B cell (primary cell): Measurements from ENCODE around the gene UBE2E3. TPM values are rescaled to one million over a fixed set of nuclear protein-coding genes. Genes with fewer than 3 reads are reported as not detected.
"Not testable (repeated sequence)": the region's sequence is repeated elsewhere in the genome, so short reads cannot be mapped to it uniquely, and the experiment has no call there.

Experiments used
- ATAC-seq: fragments of 200-7000 bp; cut with Tn5 transposase; one replicate; pipeline ENCODE4 v1.10.0; 2021; ENCODE audit warnings: low read depth, mild to moderate bottlenecking, moderate number of reproducible peaks, moderate library complexity
- CTCF ChIA-PET: fragments of 350-600 bp; sonication (Branson Sonifier 250); formaldehyde crosslinking; loops from one replicate; lab custom pipeline; 2021; ENCODE audit warnings: antibody characterized with exemption, inconsistent platforms; lab: Charles Lee
- POLR2A ChIA-PET: fragments of 350-600 bp; sonication (Branson Sonifier 250); formaldehyde crosslinking; loops from one replicate; lab custom pipeline; 2021; ENCODE audit warnings: antibody characterized with exemption; lab: Charles Lee
- DNase-seq: peaks from one replicate; pipeline ENCODE4 v3.0.0; 2013
- H2AFZ ChIP-seq: 2 replicates; pipeline ENCODE4 v1.6.1; 2012; ENCODE audit warnings: mild to moderate bottlenecking, low read depth, low read length; ENCODE audit not compliant: insufficient read depth, poor library complexity, severe bottlenecking
- H3K27ac ChIP-seq, 2 donors: 1 replicate in 1 of 2; 2 replicates in 1 of 2; pipeline ENCODE4 v1.5.1; 2012 to 2013; ENCODE audit warnings: low read length in 2 of 2, mild to moderate bottlenecking in 2 of 2, moderate library complexity in 1 of 2
- H3K27me3 ChIP-seq, 4 experiments: fragments of 200-600 bp in 1 of 4; sonication (generic) in 1 of 4; replicated peaks in 1 of 4; 1 replicate in 2 of 4; 2 replicates in 2 of 4; pipeline versions ENCODE4 v1.6.1 to v1.7.0; 2013 to 2016; ENCODE audit warnings: low read length in 3 of 4, mild to moderate bottlenecking in 2 of 4, mixed read lengths in 1 of 4, moderate library complexity in 1 of 4; ENCODE audit not compliant: insufficient read depth in 4 of 4, control insufficient read depth in 3 of 4; ENCODE audit errors: control extremely low read depth in 1 of 4
- H3K36me3 ChIP-seq, 2 experiments: replicated peaks in 1 of 2; 1 replicate in 1 of 2; 2 replicates in 1 of 2; pipeline versions ENCODE4 v1.6.1 to v1.7.1; 2013; ENCODE audit warnings: low read length in 1 of 2; ENCODE audit not compliant: insufficient read depth in 2 of 2, control insufficient read depth in 1 of 2; ENCODE audit errors: control extremely low read depth in 1 of 2, extremely low read depth in 1 of 2
- H3K4me1 ChIP-seq, 2 donors: fragments of 200-600 bp in 1 of 2; sonication (generic) in 1 of 2; 1 replicate in 1 of 2; 2 replicates in 1 of 2; pipeline versions ENCODE4 v1.5.1 to v1.6.1; 2013 to 2017; ENCODE audit warnings: low read length in 2 of 2; ENCODE audit not compliant: control insufficient read depth in 2 of 2, insufficient read depth in 2 of 2
- H3K4me2 ChIP-seq: replicated peaks from 2 replicates; pipeline ENCODE3; 2012; ENCODE audit warnings: mild to moderate bottlenecking, low read depth, low read length; ENCODE audit not compliant: poor library complexity, severe bottlenecking
- H3K4me3 ChIP-seq, 5 experiments: fragments of 200-600 bp in 1 of 5; sonication (generic) in 1 of 5; 1 replicate in 3 of 5; 2 replicates in 2 of 5; pipeline versions ENCODE4 v1.5.1 to v1.7.0; 2011 to 2016; ENCODE audit warnings: low read length in 4 of 5, mild to moderate bottlenecking in 4 of 5, low read depth in 2 of 5, control low read depth in 1 of 5, moderate library complexity in 1 of 5; ENCODE audit not compliant: insufficient read depth in 1 of 5; ENCODE audit errors: control extremely low read depth in 1 of 5, extremely low read depth in 1 of 5
- H3K79me2 ChIP-seq: fragments of 200-600 bp; sonication (generic); one replicate; pipeline ENCODE4 v1.6.0; 2016; ENCODE audit warnings: low read length; ENCODE audit not compliant: control insufficient read depth, insufficient read depth
- H3K9ac ChIP-seq: fragments of 200-600 bp; sonication (generic); 2 replicates; pipeline ENCODE4 v1.6.1; 2017; ENCODE audit warnings: mild to moderate bottlenecking, low read length, moderate library complexity
- H3K9me3 ChIP-seq, 3 donors: one replicate each; pipeline versions ENCODE4 v1.6.1 to v1.7.1; 2013; ENCODE audit warnings: low read length in 2 of 3; ENCODE audit not compliant: control insufficient read depth in 2 of 3, insufficient read depth in 1 of 3; ENCODE audit errors: control extremely low read depth in 1 of 3
- H4K20me1 ChIP-seq: 2 replicates; pipeline ENCODE4 v1.6.0; 2012; ENCODE audit warnings: mild to moderate bottlenecking, low read length; ENCODE audit not compliant: insufficient read depth, control insufficient read depth, poor library complexity, severe bottlenecking
- H3K27ac Mint-ChIP-seq: one replicate; pipeline ENCODE4 v1.8.0; 2021; ENCODE audit warnings: mixed read lengths
- H3K27me3 Mint-ChIP-seq: one replicate; pipeline ENCODE4 v1.8.0; 2021; ENCODE audit warnings: mixed read lengths
- H3K4me1 Mint-ChIP-seq: one replicate; pipeline ENCODE4 v1.8.0; 2021; ENCODE audit warnings: mixed read lengths
- H3K4me3 Mint-ChIP-seq: one replicate; pipeline ENCODE4 v1.8.0; 2021; ENCODE audit warnings: mixed read lengths
- H3K9me3 Mint-ChIP-seq: one replicate; pipeline ENCODE4 v1.8.0; 2022; ENCODE audit warnings: mixed read lengths; ENCODE audit not compliant: insufficient read depth
- CTCF ChIP-seq: fragments of 200-600 bp; IDR thresholded peaks from one replicate; pipeline ENCODE4 v1.8.0; 2022; ENCODE audit warnings: antibody characterized with exemption, mild to moderate bottlenecking
- EZH2 ChIP-seq: IDR thresholded peaks from 2 replicates; pipeline ENCODE4 v1.6.1; 2012; ENCODE audit warnings: borderline replicate concordance, low read depth, mild to moderate bottlenecking, moderate library complexity, low read length; ENCODE audit not compliant: insufficient read depth, poor library complexity, severe bottlenecking
- WGBS: methylation state at CpG from one replicate; pipeline ENCODE4 v1.1.5; 2013; ENCODE audit warnings: missing lambda C conversion rate; ENCODE audit not compliant: insufficient coverage; 5-methylcytosine and 5-hydroxymethylcytosine counted together
- intact Hi-C: fragments of 100-400 bp; cut with micrococcal nuclease; formaldehyde crosslinking; loops from one replicate; pipeline ENCODE4 v1.10.0; 2022
- polyA plus RNA-seq: library from polyadenylated mRNA; depleted of rRNA; stranded (reverse); fragments of >200 nt; gene quantifications from 2 replicates; pipeline ENCODE4 v1.2.3, GENCODE V29; 2012
- total RNA-seq, 2 donors: library from RNA; stranded (reverse); fragments of 120-200 nt in 1 of 2; gene quantifications; 1 replicate in 1 of 2; 2 replicates in 1 of 2; pipeline versions ENCODE4 v1.2.3 to v1.2.4, GENCODE V29; 2013 to 2022

The UBE2E3 gene
- total and polyA plus RNA-seq, 2 donors (not counting 1 experiment from before 2014, with no cell fraction given): 26.7 to 31.6 TPM

GRCh38 chr2:181038796-181039195, 58.4 kb downstream of the UBE2E3 start:
- DNase-seq: no peak
- Mint-ChIP-seq H3K9me3 (no peaks in the 10 kb centered on the region), H3K27me3 (no peaks in the 10 kb centered on the region), H3K4me1 (peaks cover 16% of the 10 kb centered on the region), H3K27ac (no peak overlapping the region), H3K4me3 (no peak overlapping the region)
- no peaks in the 10 kb centered on the region for H3K9me3 ChIP-seq
- H2AFZ ChIP-seq: no peak overlapping the region
- H3K27me3 ChIP-seq: no peaks in the 10 kb centered on the region
- ATAC-seq: no peak
- no peak overlapping the region for H3K27ac ChIP-seq
- H3K4me3 ChIP-seq: no peak overlapping the region
- WGBS: no CpG with 5 or more reads among the region's 4 CpGs
- H3K36me3 ChIP-seq: no peaks in the 10 kb centered on the region
- peaks cover 7% of the 10 kb centered on the region for H3K79me2 ChIP-seq
- H3K9ac ChIP-seq: no peak overlapping the region
- ChIA-PET CTCF (interaction anchor here (1.1 kb wide), 1 partner anchor 20 kb away, joined by 7 read pairs; no protein-coding TSS in a partner anchor), POLR2A (no interaction called here)
- no peak overlapping the region for H3K4me2 ChIP-seq
- intact Hi-C loops: no loop called here
- H4K20me1 ChIP-seq: no peaks in the 10 kb centered on the region
- peaks cover 0 to 3% of the 10 kb centered on the region in 2 donors for H3K4me1 ChIP-seq
- TF ChIP-seq CTCF (no peak), EZH2 (no peak)

GRCh38 chr2:181040839-181041238, 60.4 kb downstream of the UBE2E3 start:
- intact Hi-C loops, H4K20me1 ChIP-seq, H3K9me3 Mint-ChIP-seq, H3K27me3 ChIP-seq, DNase-seq, H3K4me1 Mint-ChIP-seq, H3K36me3 ChIP-seq, H2AFZ ChIP-seq, H3K9ac ChIP-seq, H3K27me3 Mint-ChIP-seq, H3K4me3 Mint-ChIP-seq, ATAC-seq, H3K27ac ChIP-seq, H3K27ac Mint-ChIP-seq, H3K4me1 ChIP-seq, CTCF ChIA-PET, H3K9me3 ChIP-seq, H3K79me2 ChIP-seq, H3K4me2 ChIP-seq, H3K4me3 ChIP-seq: not testable (repeated sequence)
- POLR2A ChIA-PET: interaction anchor here (0.7 kb wide), 1 partner anchor 9 kb away, joined by 10 read pairs; no protein-coding TSS in a partner anchor
- WGBS: 86% methylated on average over 5 of the region's 11 CpGs
